GM21447 (cell line): ENCODE measurements around the gene BCL3.
"Not testable (repeated sequence)": the region's sequence is repeated elsewhere in the genome, so short reads cannot be mapped to it uniquely, and the experiment has no call there.

Source experiments
- ATAC-seq: cut with Tn5 transposase; IDR thresholded peaks from one replicate; pipeline ENCODE4 v1.9.1; 2021; ENCODE audit not compliant: unreplicated experiment

Gene BCL3

GRCh38 chr19:44748426-44749254 lies at the start of gene BCL3:
TSS of gene BCL3 (plus strand) at chr19:44748708. CDS start at chr19:44748791, 83 bp downstream.
- peak; percentile 26 for ATAC-seq

- ATAC-seq: no peak
These were observed 48.0 kb upstream of the BCL3 start for GRCh38 chr19:44700547-44700946.

GRCh38 chr19:44701228-44701627 lies 47.3 kb upstream of the BCL3 start:
- ATAC-seq: no peak

- no peak for ATAC-seq
These were observed 45.8 kb upstream of the BCL3 start for GRCh38 chr19:44702551-44703176.

- no peak for ATAC-seq
These were observed 45.0 kb upstream of the BCL3 start for GRCh38 chr19:44703336-44704078.

GRCh38 chr19:44704982-44705381 lies 43.5 kb upstream of the BCL3 start:
- no peak for ATAC-seq

GRCh38 chr19:44705502-44706010 lies 43.0 kb upstream of the BCL3 start:
- ATAC-seq: no peak

- no peak for ATAC-seq
These were observed 41.8 kb upstream of the BCL3 start for GRCh38 chr19:44706506-44707236.

- ATAC-seq: no peak
These were observed 40.7 kb upstream of the BCL3 start for GRCh38 chr19:44707794-44708193.

- no peak for ATAC-seq
These were observed 39.6 kb upstream of the BCL3 start for GRCh38 chr19:44708940-44709339.

- not testable (repeated sequence) for ATAC-seq
These were observed 38.9 kb upstream of the BCL3 start for GRCh38 chr19:44709434-44710266.

GRCh38 chr19:44710483-44710882 lies 38.0 kb upstream of the BCL3 start:
- no peak for ATAC-seq

GRCh38 chr19:44712864-44713515 lies 35.5 kb upstream of the BCL3 start:
- ATAC-seq: no peak

- no peak for ATAC-seq
These were observed 33.8 kb upstream of the BCL3 start for GRCh38 chr19:44714597-44715169.

- no peak for ATAC-seq
These were observed 30.9 kb upstream of the BCL3 start for GRCh38 chr19:44717603-44718002.

- no peak for ATAC-seq
These were observed 29.9 kb upstream of the BCL3 start for GRCh38 chr19:44718441-44719261.

- no peak for ATAC-seq
These were observed 29.2 kb upstream of the BCL3 start for GRCh38 chr19:44719262-44719701.

- ATAC-seq: not testable (repeated sequence)
These were observed 28.1 kb upstream of the BCL3 start for GRCh38 chr19:44720396-44720795.
